ENCODE measurements around the gene STX1A. TPM values are rescaled to one million over a fixed set of nuclear protein-coding genes. Genes with fewer than 3 reads are reported as not detected.

STX1A gene
- total and polyA plus RNA-seq, 2 of the 4 experiments (the other 2 are of a cell fraction): 9.3 to 22.0 TPM

DNA sequence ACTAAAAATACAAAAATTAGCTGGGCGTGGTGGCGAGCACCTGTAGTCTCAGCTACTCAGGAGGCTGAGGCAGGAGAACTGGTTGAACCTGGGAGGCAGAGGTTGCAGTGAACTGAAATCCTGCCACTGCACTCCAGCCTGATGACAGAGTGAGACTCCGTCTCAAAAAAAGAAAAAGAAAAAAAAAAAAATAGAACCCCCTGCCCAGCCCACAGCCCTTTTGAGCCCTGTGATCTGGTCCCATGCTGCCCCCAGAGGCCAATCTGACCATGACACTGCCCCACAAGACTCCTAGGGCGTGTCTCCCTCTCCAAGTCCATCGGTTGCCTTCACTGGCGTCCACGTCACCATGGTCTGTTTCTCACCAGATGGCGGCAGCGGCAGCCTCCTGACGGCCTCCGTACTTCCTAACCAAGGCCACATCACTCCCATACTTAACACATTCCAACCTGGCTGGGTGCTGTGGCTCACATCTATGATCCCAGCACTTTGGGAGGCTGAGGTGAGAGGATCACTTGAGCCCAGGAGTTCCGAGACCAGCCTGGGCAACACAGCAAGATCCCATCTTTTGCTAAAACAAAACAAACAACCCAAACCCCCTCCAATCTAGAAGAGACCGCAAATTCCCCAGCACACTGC, 18.0 kb downstream of the STX1A start:
- peaks cover 64% of the 10 kb centered on the region for H3K36me3 ChIP-seq (ENCODE audit: control insufficient read depth, insufficient read depth, low read length)
- H3K79me1 ChIP-seq (ENCODE audit: low read depth in 1 of 2, low read length in 2 of 2): peaks cover 2 to 24% of the 10 kb centered on the region in 2 experiments; a peak in 2 of 4 replicates
- H4K8ac ChIP-seq (ENCODE audit: low read depth in 2 of 2, low read length in 2 of 2): no peak overlapping the region
- H2AK5ac ChIP-seq (ENCODE audit: low read depth, low read length): no peak overlapping the region
- H2AK9ac ChIP-seq (replicated peaks; ENCODE audit: low read depth, low read length, poor library complexity): peak overlapping the region; percentile 6
- no peak overlapping the region for H3K14ac ChIP-seq (replicated peaks; ENCODE audit: low read depth, low read length)
- ChIA-PET CTCF (interaction anchor here (0.7 to 0.9 kb wide), 3 partner anchors 10 to 83 kb away, joined by 3 read pairs; no protein-coding TSS in a partner anchor), POLR2A (ENCODE audit: unreplicated experiment) (no interaction called here)
- H3K56ac ChIP-seq (ENCODE audit: extremely low read depth, insufficient read depth, low read length): no peak overlapping the region
- ATAC-seq (ENCODE audit: low read depth): peak; percentile 47
- in situ Hi-C loops (cut with MboI; ENCODE audit: low sequenced_read_pairs): no loop called here
- peaks cover 36% of the 10 kb centered on the region for H4K20me1 ChIP-seq (ENCODE audit: insufficient read depth, low read length)
- dilution Hi-C loops (cut with HindIII; ENCODE audit: low sequenced_read_pairs, unreplicated experiment): no loop called here
- H3K9me1 ChIP-seq (ENCODE audit: insufficient read depth, low read length): 0 out of 2 replicates have a peak, but pooled peaks cover 5% of the 10 kb centered on the region
- H2BK120ac ChIP-seq (ENCODE audit: low read depth, low read length): no peak overlapping the region
- no peak overlapping the region for H3K4me2 ChIP-seq (ENCODE audit: low read depth, low read length)
- no peak overlapping the region for H4K91ac ChIP-seq (ENCODE audit: insufficient read depth, low read depth, low read length)
- no peak overlapping the region for H3K4ac ChIP-seq (ENCODE audit: low read depth, low read length)
- H2AFZ ChIP-seq (replicated peaks; ENCODE audit: low read length, poor library complexity): no peak overlapping the region
- H3K9me3 ChIP-seq (ENCODE audit: control insufficient read depth, insufficient read depth, low read length): no peaks in the 10 kb centered on the region
- TF ChIP-seq MXI1 (IDR thresholded peaks at IDR 0.05; ENCODE audit: borderline replicate concordance, low read depth, low read length): no peak
- no peak for TF ChIP-seq FOS (IDR thresholded peaks at IDR 0.05; ENCODE audit: low read depth, low read length)
- TF ChIP-seq MAZ (IDR thresholded peaks at IDR 0.05; ENCODE audit: borderline replicate concordance, low read depth, low read length): no peak
- TF ChIP-seq, protein P1, sequence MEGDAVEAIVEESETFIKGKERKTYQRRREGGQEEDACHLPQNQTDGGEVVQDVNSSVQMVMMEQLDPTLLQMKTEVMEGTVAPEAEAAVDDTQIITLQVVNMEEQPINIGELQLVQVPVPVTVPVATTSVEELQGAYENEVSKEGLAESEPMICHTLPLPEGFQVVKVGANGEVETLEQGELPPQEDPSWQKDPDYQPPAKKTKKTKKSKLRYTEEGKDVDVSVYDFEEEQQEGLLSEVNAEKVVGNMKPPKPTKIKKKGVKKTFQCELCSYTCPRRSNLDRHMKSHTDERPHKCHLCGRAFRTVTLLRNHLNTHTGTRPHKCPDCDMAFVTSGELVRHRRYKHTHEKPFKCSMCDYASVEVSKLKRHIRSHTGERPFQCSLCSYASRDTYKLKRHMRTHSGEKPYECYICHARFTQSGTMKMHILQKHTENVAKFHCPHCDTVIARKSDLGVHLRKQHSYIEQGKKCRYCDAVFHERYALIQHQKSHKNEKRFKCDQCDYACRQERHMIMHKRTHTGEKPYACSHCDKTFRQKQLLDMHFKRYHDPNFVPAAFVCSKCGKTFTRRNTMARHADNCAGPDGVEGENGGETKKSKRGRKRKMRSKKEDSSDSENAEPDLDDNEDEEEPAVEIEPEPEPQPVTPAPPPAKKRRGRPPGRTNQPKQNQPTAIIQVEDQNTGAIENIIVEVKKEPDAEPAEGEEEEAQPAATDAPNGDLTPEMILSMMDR (conservative IDR thresholded peaks at IDR 0.05; ENCODE audit: low read depth, low read length): peak; percentile 53
- TF ChIP-seq CEBPB (IDR thresholded peaks at IDR 0.05; ENCODE audit: low read depth, low read length): no peak
- peak; percentile 45 for TF ChIP-seq RAD21 (IDR thresholded peaks at IDR 0.05; ENCODE audit: low read length)
- no peak for TF ChIP-seq CHD1 (IDR thresholded peaks at IDR 0.05; ENCODE audit: low read depth, low read length)
- peak; percentile 40 for TF ChIP-seq SMC3 (IDR thresholded peaks at IDR 0.05; ENCODE audit: low read depth, low read length)
- TF ChIP-seq RFX5 (IDR thresholded peaks at IDR 0.05; ENCODE audit: low read depth, low read length): no peak
- TF ChIP-seq NFE2L2 (IDR thresholded peaks at IDR 0.05; ENCODE audit: low read depth, low read length): no peak
- intact Hi-C loops (cut with micrococcal nuclease): no loop called here
- no peak overlapping the region for H3K9ac ChIP-seq (ENCODE audit: low read depth, low read length)
- no peak overlapping the region for H3K18ac ChIP-seq (ENCODE audit: low read depth, low read length)
- peak; percentile 33 for DNase-seq
- WGBS, 2 experiments (ENCODE audit: extremely low coverage in 2 of 2, insufficient read length in 1 of 2): 73% methylated on average over 3 of the region's 13 CpGs; no CpG with 5 or more reads in 1 of the 2 experiments
- no peaks in the 10 kb centered on the region for H3K27me3 ChIP-seq (ENCODE audit: control insufficient read depth, insufficient read depth, low read length)
- no peak overlapping the region for H2BK5ac ChIP-seq (ENCODE audit: low read depth, low read length, poor library complexity, severe bottlenecking)
- no peak overlapping the region for H2BK15ac ChIP-seq (ENCODE audit: low read depth, low read length)
- H3K4me1 ChIP-seq (ENCODE audit: control insufficient read depth, insufficient read depth, low read length): peaks cover 8% of the 10 kb centered on the region
- BruUV-seq (replicated peaks): no TSS peak
- H4K5ac ChIP-seq (ENCODE audit: low read depth, low read length): no peak overlapping the region
- H3K27ac ChIP-seq (ENCODE audit: insufficient read depth, low read length): no peak overlapping the region
- H3K23ac ChIP-seq (ENCODE audit: low read depth, low read length): no peak overlapping the region
- no peak overlapping the region for H3K4me3 ChIP-seq (ENCODE audit: insufficient read depth, low read depth, low read length)
- no peak overlapping the region for H2BK20ac ChIP-seq (ENCODE audit: low read depth, low read length)
